ENCODE data around the gene RNU5B-1.

DNA sequence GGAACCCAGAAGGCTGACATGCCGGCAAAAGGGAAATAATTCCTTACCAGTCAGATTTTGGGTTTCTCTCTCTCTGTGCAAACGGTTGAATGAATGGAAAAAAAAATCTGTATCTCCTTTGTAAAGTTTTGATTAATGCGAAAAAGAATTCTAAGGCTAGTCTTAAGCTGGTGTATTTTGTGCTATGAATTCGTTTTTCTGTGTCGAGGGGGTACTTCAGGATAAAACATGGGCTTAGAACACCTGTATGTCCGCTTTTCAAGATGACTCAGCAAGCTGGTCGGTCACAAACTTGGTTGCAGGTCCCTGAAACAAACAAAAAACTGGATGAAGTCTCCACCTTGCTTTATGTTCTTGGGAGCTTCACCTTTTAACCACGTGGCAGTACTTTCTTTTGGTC lies 44.9 kb downstream of the RNU5B-1 start:
- TF ChIP-seq, protein P1, sequence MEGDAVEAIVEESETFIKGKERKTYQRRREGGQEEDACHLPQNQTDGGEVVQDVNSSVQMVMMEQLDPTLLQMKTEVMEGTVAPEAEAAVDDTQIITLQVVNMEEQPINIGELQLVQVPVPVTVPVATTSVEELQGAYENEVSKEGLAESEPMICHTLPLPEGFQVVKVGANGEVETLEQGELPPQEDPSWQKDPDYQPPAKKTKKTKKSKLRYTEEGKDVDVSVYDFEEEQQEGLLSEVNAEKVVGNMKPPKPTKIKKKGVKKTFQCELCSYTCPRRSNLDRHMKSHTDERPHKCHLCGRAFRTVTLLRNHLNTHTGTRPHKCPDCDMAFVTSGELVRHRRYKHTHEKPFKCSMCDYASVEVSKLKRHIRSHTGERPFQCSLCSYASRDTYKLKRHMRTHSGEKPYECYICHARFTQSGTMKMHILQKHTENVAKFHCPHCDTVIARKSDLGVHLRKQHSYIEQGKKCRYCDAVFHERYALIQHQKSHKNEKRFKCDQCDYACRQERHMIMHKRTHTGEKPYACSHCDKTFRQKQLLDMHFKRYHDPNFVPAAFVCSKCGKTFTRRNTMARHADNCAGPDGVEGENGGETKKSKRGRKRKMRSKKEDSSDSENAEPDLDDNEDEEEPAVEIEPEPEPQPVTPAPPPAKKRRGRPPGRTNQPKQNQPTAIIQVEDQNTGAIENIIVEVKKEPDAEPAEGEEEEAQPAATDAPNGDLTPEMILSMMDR (IDR thresholded peaks at IDR 0.05; ENCODE audit: low read length) = no peak
- TF ChIP-seq EZH2 (optimal IDR thresholded peaks at IDR 0.05; ENCODE audit: low read depth, low read length) (no peak), EZH2phosphoT487 (IDR thresholded peaks at IDR 0.05; ENCODE audit: low read length) (no peak)

Data from MM.1S (cell line).